ENCODE data around the gene LGR6.
A peak's percentile ranks its signal among the peaks of the same experiment; 100 is the strongest.

The LGR6 gene

GRCh38 chr1:202291961-202292712 lies 98.5 kb downstream of the LGR6 start:
- DNase-seq (ENCODE audit: low spot score): peak; percentile 38

DNA sequence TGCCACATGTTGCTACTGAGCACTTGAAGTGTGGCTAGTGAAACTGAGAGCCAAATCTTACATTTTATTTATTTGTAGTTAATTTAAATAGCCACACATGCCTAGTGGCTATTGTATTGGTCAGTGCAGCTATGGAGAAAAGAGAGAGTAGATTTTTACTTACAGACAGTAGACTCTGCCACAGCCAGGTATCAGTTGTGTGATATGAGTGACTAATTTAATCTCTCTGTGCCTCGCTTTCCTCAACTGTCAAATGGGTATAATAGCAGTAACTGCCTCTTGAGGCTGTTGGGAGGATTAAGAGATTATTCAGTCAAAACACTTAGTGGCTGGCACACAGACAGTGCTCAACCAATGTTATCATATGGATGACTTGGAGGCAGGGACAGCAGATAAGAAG lies 99.2 kb downstream of the LGR6 start:
- DNase-seq (ENCODE audit: low spot score): no peak

GRCh38 chr1:202293569-202293968 lies 100.0 kb downstream of the LGR6 start:
- no peak for DNase-seq (ENCODE audit: low spot score)

GRCh38 chr1:202302166-202302565 lies 108.6 kb downstream of the LGR6 start:
- no peak for DNase-seq (ENCODE audit: low spot score)

DNA sequence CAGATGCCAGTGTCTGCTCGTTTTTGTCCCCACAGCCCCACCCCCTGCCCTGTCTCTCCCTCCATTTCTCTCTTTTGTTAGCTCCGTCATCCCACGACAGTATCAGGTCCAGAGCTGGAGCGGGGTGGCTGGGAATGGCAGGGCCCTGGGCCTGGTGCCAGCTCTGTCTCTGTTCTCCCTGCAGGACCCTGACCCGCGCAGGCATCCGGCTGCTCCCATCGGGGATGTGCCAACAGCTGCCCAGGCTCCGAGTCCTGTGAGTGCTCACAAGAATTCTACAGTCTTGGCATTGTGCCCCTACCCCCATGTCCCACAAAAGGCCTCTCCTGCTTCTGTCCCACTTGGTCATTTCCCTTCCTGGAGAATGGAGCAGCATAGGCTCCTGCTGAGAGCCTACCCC lies 110.8 kb downstream of the LGR6 start:
- no peak for DNase-seq (ENCODE audit: low spot score)

GRCh38 chr1:202305168-202305567 lies 111.6 kb downstream of the LGR6 start:
- no peak for DNase-seq (ENCODE audit: low spot score)

DNA sequence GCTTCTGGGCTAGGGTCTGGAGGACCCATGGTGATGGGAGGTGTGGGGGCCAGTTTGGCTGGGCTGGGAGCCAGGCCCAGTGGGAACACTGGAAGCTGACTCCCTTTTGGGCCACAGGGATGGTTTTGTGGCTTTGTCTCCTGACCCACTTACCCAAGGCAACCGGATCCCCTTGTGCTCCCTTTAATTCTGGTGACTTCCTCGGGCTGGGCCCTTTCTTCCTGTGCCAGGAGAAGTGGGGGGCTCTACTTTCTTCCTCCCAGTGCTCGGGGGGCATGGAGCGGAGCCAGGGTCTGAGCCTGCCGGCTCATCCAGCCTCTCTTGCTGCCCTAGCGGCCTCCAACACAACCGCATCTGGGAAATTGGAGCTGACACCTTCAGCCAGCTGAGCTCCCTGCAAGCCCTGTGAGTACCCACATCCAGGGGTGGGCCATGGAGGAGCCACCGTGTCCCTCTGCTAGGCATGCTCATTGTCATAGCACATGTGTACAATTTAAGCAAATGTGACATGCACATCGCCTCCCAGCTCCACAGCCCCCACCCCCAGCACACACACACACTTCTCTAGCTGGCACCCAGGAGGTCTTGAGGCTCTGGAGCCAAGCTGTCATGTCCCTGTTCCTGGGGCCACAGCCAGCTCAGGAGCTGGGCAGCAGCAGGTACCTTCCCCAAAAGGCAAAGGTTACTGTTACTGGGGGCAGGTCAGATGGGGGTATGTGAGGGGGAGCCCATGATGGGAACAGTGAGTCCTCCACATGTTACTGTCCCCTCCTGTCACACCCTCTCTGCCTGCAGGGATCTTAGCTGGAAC lies 113.1 kb downstream of the LGR6 start:
- no peak for DNase-seq (ENCODE audit: low spot score)

DNA sequence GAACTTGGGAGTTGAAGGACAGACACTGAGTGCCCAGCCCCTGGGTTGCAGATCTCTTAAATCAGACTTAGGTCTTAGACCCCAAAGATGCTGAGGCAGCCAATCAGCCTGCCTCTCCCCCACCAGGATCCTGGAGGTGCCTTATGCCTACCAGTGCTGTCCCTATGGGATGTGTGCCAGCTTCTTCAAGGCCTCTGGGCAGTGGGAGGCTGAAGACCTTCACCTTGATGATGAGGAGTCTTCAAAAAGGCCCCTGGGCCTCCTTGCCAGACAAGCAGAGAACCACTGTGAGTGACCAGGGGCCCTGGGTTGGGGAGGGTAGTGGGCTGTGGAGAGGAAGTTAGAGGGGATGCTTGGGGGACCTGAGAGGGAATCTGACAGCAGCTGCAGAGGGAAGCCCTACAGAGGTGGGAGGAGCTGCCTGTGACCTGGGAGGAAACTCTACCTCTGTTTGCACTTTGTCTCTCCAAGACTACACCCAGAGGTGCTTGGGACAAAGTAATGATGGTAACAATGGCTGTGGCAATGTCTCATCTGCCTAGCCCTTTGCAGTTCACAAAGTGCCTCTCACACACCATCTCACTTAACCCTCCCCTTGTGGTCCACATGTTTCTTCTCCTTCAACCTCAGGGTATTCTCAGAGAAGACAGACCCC lies 116.6 kb downstream of the LGR6 start:
- DNase-seq (ENCODE audit: low spot score): no peak

DNA sequence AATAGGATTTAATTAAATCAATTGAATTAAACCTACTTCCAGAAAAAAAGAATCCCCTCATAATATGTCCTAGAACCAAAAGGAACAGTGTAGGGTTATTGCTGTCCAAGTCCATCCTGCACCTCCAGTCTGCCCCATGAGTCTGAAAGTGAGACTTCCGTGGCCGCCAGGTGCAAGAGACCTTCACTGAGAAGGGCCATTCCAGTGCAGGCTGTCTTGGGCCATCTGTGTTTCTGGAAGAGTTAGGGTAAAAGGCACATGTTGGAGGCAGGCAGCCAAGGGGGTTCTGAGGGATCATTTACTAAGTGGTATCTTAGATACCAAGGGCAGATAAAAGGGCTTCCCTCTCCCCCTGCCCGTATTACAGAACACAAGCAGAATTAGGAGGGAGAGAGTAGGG lies 117.1 kb downstream of the LGR6 start:
- no peak for DNase-seq (ENCODE audit: low spot score)

- no peak for DNase-seq (ENCODE audit: low spot score)
These were observed 118.5 kb downstream of the LGR6 start for GRCh38 chr1:202311875-202312635.

- DNase-seq (ENCODE audit: low spot score): peak; percentile 71
These were observed 122.1 kb downstream of the LGR6 start for GRCh38 chr1:202315576-202316168.

- no peak for DNase-seq (ENCODE audit: low spot score)
These were observed 122.6 kb downstream of the LGR6 start for GRCh38 chr1:202316186-202316585.

- DNase-seq (ENCODE audit: low spot score): no peak
These were observed 124.6 kb downstream of the LGR6 start for GRCh38 chr1:202317941-202318925.

DNA sequence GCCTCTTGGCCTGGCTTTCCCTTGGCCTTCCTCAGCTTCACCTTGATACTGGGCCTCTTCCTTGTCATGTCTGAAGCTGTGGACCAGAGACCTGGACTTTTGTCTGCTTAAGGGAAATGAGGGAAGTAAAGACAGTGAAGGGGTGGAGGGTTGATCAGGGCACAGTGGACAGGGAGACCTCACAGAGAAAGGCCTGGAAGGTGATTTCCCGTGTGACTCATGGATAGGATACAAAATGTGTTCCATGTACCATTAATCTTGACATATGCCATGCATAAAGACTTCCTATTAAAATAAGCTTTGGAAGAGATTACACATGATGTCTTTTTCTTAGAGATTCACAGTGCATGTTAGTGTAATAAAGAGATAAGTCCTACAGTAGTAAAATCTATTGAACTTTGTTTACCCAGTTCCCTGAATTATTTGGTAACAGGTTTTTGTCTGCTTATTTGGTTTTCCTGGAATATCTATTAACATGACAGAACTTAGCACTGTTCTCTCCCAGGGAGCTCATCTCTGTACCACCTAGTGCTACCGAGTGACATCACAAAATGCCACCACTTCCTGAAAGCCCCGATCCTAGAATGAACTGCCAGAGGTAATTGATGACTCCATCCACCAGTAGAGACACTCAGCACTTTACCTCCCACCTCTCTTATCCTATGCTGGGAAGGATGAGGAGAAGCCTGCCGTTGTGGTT lies 125.9 kb downstream of the LGR6 start:
- no peak for DNase-seq (ENCODE audit: low spot score)

DNA sequence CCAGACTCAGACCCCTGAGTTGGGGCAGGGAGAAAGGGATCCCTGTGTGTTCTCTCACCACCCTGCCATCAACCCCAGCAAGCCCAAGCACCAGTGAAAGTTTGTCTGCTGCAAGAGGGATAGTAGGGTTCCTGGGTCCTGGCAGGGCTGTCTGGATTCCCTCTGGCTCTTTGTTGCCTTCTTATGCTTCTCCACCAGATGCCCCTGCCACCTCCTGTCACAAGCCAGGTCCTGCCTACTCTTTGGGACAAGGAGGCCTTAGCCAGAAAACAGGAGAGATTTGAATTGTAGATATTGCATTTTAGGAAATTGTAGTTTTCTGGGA lies 126.4 kb downstream of the LGR6 start:
- no peak for DNase-seq (ENCODE audit: low spot score)

DNA sequence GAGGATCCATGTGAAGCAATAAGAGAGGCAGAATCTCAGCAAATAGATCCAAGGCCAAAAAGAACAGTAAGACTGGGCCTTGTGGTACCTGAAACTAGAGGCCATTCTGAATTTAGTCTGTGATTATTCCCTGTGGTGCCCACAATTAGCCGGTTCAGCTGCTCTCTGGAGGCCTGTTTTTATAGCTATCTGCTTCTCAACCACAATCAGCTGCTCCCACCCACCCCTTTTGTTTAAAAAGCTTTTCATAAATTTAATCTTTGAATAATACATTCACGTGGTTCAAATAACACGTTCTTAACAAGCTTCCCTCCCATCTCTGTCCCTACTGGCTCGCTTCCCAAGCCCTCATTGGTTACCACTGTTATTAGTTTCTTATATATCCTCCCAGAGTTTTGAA lies 130.1 kb downstream of the LGR6 start:
- DNase-seq (ENCODE audit: low spot score): no peak

GRCh38 chr1:202324646-202325045 lies 131.0 kb downstream of the LGR6 start:
- DNase-seq (ENCODE audit: low spot score): no peak

DNA sequence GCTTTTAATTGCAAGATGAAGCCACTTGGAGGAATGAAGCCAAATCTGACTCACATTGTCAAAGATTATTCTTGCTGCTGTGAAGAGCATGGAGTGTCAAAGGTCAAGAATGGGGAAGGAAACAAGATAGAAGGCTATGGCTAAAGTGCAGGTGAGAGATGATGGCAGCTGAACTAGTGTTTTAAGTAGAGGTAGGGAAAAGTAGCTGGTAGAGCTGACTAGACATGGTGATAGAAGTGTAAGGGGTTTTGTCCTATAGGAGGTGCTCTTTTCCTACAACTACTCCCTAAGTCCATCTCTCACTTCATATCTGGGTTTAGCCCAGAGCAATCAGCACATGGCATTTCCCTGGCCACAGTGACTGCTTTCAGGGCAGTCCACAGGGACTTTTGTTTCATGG lies 136.3 kb downstream of the LGR6 start:
- DNase-seq (ENCODE audit: low spot score): no peak

DNA sequence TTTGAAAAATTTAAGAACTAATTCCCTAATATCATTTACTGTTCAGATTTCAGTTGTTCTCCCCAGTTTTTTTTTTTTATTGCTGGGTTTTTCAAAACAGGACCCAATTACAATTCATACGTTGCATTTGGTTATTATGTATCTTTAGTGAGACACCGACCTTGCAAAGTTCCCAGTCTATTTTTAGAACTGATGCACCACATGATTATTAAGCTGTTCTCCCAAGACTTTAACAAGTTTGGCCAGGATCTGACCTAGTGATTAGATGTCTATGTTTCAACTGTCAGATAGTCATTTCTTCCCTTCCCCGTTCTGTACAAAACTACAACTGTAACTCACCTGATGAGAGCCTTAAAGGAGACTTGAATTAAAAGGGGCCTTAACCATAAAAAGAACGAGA lies 140.3 kb downstream of the LGR6 start:
- no peak for DNase-seq (ENCODE audit: low spot score)

All from RKO (cell line).